ENCODE results near the gene RABL3. TPM values are rescaled to one million over a fixed set of nuclear protein-coding genes. Genes with fewer than 3 reads are reported as not detected.
"Not testable (repeated sequence)": the region's sequence is repeated elsewhere in the genome, so short reads cannot be mapped to it uniquely, and the experiment has no call there.

Gene RABL3
- total RNA-seq = 10 to 100 TPM; 28.8 to 37.1 TPM

- H3K27me3 Mint-ChIP-seq = no peaks in the 10 kb centered on the region
- CTCF ChIA-PET = interaction anchor here (1.5 to 2.5 kb wide), 2 partner anchors 52 to 181 kb away, joined by 9 to 10 read pairs; no protein-coding TSS in a partner anchor
Observed at GRCh38 chr3:120742198-120742848, at the start of gene RABL3, which contains the start of gene GTF2E1. TSS of gene RABL3 (minus strand) at chr3:120742516. CDS start at chr3:120742507, 9 bp downstream. TSS of gene GTF2E1 (plus strand) at chr3:120742744. CDS start at chr3:120750553, 7,809 bp downstream.

GRCh38 chr3:120791913-120792312 is 49.6 kb upstream of the RABL3 start:
- ChIA-PET CTCF (interaction anchor here (1.3 to 4.7 kb wide), 2 partner anchors 13 to 232 kb away, joined by 4 to 68 read pairs; no protein-coding TSS in a partner anchor), POLR2A (no interaction called here)
- no peaks in the 10 kb centered on the region for H3K9me3 Mint-ChIP-seq
- H3K4me3 Mint-ChIP-seq = no peak overlapping the region
- no peak for TF ChIP-seq CTCF (IDR thresholded peaks at IDR 0.05)
- H3K4me1 Mint-ChIP-seq (ENCODE audit: low read depth) = peaks cover 8% of the 10 kb centered on the region
- intact Hi-C loops (cut with micrococcal nuclease) = no loop called here
- no peaks in the 10 kb centered on the region for H3K36me3 Mint-ChIP-seq (ENCODE audit: low read depth)
- DNase-seq = no peak
- no peak overlapping the region for H3K27ac Mint-ChIP-seq
- H3K27me3 Mint-ChIP-seq = no peaks in the 10 kb centered on the region
- ATAC-seq = no peak

More at GRCh38 chr3:120742198-120742848, at the start of gene RABL3, which contains the start of gene GTF2E1:
- Mint-ChIP-seq H3K36me3 (ENCODE audit: low read depth) (peaks cover 18% of the 10 kb centered on the region), H3K9me3 (no peaks in the 10 kb centered on the region), H3K27ac (peak within 1 kb of the TSS; percentile 96), H3K4me3 (peak within 1 kb of the TSS; percentile 84), H3K4me1 (ENCODE audit: low read depth) (peaks cover 27% of the 10 kb centered on the region)
- intact Hi-C loops (cut with micrococcal nuclease) = no loop called here
- POLR2A ChIA-PET = interaction anchor here (0.6 to 1.0 kb wide), 4 partner anchors 10 to 146 kb away, joined by 3 to 6 read pairs (median 3); partner anchors contain the start of gene NDUFB4
- TF ChIP-seq CTCF (IDR thresholded peaks at IDR 0.05) = no peak
- peak; percentile 98 for ATAC-seq
- peak; percentile 98 for DNase-seq

- Mint-ChIP-seq H3K4me3 (no peak overlapping the region), H3K9me3 (no peaks in the 10 kb centered on the region), H3K4me1 (ENCODE audit: low read depth) (peaks cover 8% of the 10 kb centered on the region), H3K27ac (no peak overlapping the region), H3K27me3 (no peaks in the 10 kb centered on the region), H3K36me3 (ENCODE audit: low read depth) (no peaks in the 10 kb centered on the region)
- no peak for TF ChIP-seq CTCF (IDR thresholded peaks at IDR 0.05)
- POLR2A ChIA-PET = no interaction called here
- intact Hi-C loops (cut with micrococcal nuclease) = no loop called here
- no peak for ATAC-seq
- no peak for DNase-seq
- CTCF ChIA-PET = no interaction called here
Observed at GRCh38 chr3:120791010-120791409, 48.7 kb upstream of the RABL3 start.

- intact Hi-C loops (cut with micrococcal nuclease); DNase-seq; ATAC-seq; H3K4me3 Mint-ChIP-seq; H3K9me3 Mint-ChIP-seq; H3K27ac Mint-ChIP-seq; H3K4me1 Mint-ChIP-seq (ENCODE audit: low read depth); POLR2A ChIA-PET; H3K27me3 Mint-ChIP-seq: not testable (repeated sequence)
- CTCF ChIA-PET = interaction anchor here (2.0 kb wide), 1 partner anchor 9 kb away, joined by 8 read pairs; no protein-coding TSS in a partner anchor
- peaks cover 12% of the 10 kb centered on the region for H3K36me3 Mint-ChIP-seq (ENCODE audit: low read depth)
Observed at GRCh38 chr3:120785832-120786231, 43.5 kb upstream of the RABL3 start.

- DNase-seq (no peak), ATAC-seq (no peak)
- Mint-ChIP-seq H3K4me1 (ENCODE audit: low read depth) (no peaks in the 10 kb centered on the region), H3K36me3 (ENCODE audit: low read depth) (peaks cover 25% of the 10 kb centered on the region), H3K27me3 (no peaks in the 10 kb centered on the region), H3K4me3 (no peak overlapping the region), H3K27ac (no peak overlapping the region), H3K9me3 (no peaks in the 10 kb centered on the region)
- ChIA-PET POLR2A (no interaction called here), CTCF (interaction anchor here (0.8 to 1.2 kb wide), 4 partner anchors 12 to 222 kb away, joined by 3 to 4 read pairs (median 3); no protein-coding TSS in a partner anchor)
- no peak for TF ChIP-seq CTCF (IDR thresholded peaks at IDR 0.05)
- intact Hi-C loops (cut with micrococcal nuclease) = no loop called here
Observed at GRCh38 chr3:120780977-120781376, 38.7 kb upstream of the RABL3 start.
